Spleen (tissue), 7 donors: Measurements from ENCODE around the gene OBP2B.
"Not testable (repeated sequence)": the region's sequence is repeated elsewhere in the genome, so short reads cannot be mapped to it uniquely, and the experiment has no call there.

ENCODE experiments used
- POLR2A ChIP-seq, 3 donors: fragments of 450-650 bp; IDR thresholded peaks; one replicate each; pipeline ENCODE4 v1.5.1; 2017; ENCODE audit warnings: antibody characterized with exemption in 3 of 3, mild to moderate bottlenecking in 1 of 3
- TF ChIP-seq, protein P1 (sequence below), 11 experiments: fragments of 200-600 bp in 7 of 11; fragments of 450-650 bp in 4 of 11; sonication (generic) in 4 of 11; IDR thresholded peaks in 8 of 11; conservative IDR thresholded peaks in 3 of 11; 1 replicate in 7 of 11; 2 replicates in 4 of 11; pipeline versions ENCODE4 v1.4.0 to v1.8.0; 2016 to 2021; ENCODE audit warnings: antibody characterized with exemption in 11 of 11, inconsistent platforms in 4 of 11, mild to moderate bottlenecking in 1 of 11
- donor health status: DM: no; HTN: no; CAD: no; lungs with moderate emphysema.
- donor health status: DM: no; HTN: no; CAD: no.
- donor health status: DM: no; HTN: no; CAD: no.

DNA sequence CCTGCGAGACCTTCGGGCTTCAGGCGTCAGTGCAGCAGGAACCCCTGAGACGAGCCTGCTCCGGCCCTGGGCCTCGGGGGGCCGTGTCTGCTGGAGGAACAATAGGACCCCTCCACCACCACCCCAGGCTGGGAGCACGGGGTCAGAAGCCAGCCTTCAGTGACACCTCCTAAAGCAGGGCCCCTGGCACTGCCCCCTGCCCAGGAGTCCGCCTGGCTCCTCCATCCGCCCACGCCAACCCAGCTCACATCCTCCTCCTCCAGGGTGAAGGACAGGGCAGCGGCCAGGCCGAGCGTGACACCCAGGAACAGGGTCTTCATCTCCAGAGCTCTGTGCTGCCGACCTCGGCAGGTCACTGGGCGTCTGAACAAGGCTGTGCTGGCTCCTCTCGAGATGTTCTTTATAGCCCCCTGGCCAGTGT, at the start of gene OBP2B:
- TF ChIP-seq, protein P1, sequence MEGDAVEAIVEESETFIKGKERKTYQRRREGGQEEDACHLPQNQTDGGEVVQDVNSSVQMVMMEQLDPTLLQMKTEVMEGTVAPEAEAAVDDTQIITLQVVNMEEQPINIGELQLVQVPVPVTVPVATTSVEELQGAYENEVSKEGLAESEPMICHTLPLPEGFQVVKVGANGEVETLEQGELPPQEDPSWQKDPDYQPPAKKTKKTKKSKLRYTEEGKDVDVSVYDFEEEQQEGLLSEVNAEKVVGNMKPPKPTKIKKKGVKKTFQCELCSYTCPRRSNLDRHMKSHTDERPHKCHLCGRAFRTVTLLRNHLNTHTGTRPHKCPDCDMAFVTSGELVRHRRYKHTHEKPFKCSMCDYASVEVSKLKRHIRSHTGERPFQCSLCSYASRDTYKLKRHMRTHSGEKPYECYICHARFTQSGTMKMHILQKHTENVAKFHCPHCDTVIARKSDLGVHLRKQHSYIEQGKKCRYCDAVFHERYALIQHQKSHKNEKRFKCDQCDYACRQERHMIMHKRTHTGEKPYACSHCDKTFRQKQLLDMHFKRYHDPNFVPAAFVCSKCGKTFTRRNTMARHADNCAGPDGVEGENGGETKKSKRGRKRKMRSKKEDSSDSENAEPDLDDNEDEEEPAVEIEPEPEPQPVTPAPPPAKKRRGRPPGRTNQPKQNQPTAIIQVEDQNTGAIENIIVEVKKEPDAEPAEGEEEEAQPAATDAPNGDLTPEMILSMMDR (IDR thresholded peaks at IDR 0.05 in 8 of 11, conservative IDR thresholded peaks at IDR 0.05 in 3 of 11): not testable (repeated sequence)
- TF ChIP-seq POLR2A (IDR thresholded peaks at IDR 0.05): not testable (repeated sequence)
